SK-N-SH (cell line): ENCODE data around the gene NUP43. TPM values are rescaled to one million over a fixed set of nuclear protein-coding genes. Genes with fewer than 3 reads are reported as not detected.

ENCODE experiments used
- CTCF ChIA-PET: fragments of 300-600, 350-600 bp; formaldehyde crosslinking; extraction: SDS; loops from one replicate; lab custom pipeline; 2021; lab: Yijun Ruan, JAX
- POLR2A ChIA-PET: fragments of 350-600 bp; sonication (Branson Sonifier 250); formaldehyde crosslinking; extraction: SDS; loops from one replicate; lab custom pipeline; 2020; ENCODE audit warnings: antibody characterized with exemption, inconsistent platforms; lab: Yijun Ruan, JAX
- DNase-seq: peaks from one replicate; pipeline ENCODE4 v3.0.0; 2012
- H2AFZ ChIP-seq: fragments of 200-600 bp; sonication (generic); 2 replicates; pipeline ENCODE4 v1.8.1; 2016; ENCODE audit warnings: antibody characterized with exemption, mild to moderate bottlenecking, low read depth
- H3F3A ChIP-seq: fragments of 200-600 bp; sonication (generic); replicated peaks from 2 replicates; pipeline ENCODE3; 2016; ENCODE audit warnings: antibody characterized with exemption, mild to moderate bottlenecking; ENCODE audit not compliant: insufficient read depth
- H3K27ac ChIP-seq, 2 experiments: fragments of 200-500 bp in 1 of 2; fragments of 200-600 bp in 1 of 2; sonication (Bioruptor generic) in 1 of 2; sonication (generic), shearing (Covaris generic) in 1 of 2; 2 replicates each; pipeline versions ENCODE4 v1.5.1 to v1.6.1; 2014 to 2016; ENCODE audit warnings: low read depth in 2 of 2, inconsistent platforms in 1 of 2, low read length in 1 of 2, mild to moderate bottlenecking in 1 of 2, mixed read lengths in 1 of 2
- H3K27me3 ChIP-seq: fragments of 200-600 bp; sonication (generic), shearing (Covaris generic); 2 replicates; pipeline ENCODE4 v1.6.1; 2016; ENCODE audit warnings: mixed run types; ENCODE audit not compliant: insufficient read depth
- H3K36me3 ChIP-seq, 2 experiments: fragments of 200-500 bp in 1 of 2; fragments of 200-600 bp in 1 of 2; sonication (Bioruptor generic) in 1 of 2; sonication (generic) in 1 of 2; replicated peaks in 1 of 2; 2 replicates each; pipeline versions ENCODE3 to v1.5.1; 2014 to 2016; ENCODE audit warnings: low read length in 1 of 2, mild to moderate bottlenecking in 1 of 2; ENCODE audit not compliant: insufficient read depth in 2 of 2, control insufficient read depth in 1 of 2
- H3K4me1 ChIP-seq, 2 experiments: fragments of 200-500 bp in 1 of 2; fragments of 200-600 bp in 1 of 2; sonication (Bioruptor generic) in 1 of 2; sonication (generic), shearing (Covaris generic) in 1 of 2; 2 replicates each; pipeline versions ENCODE4 v1.5.1 to v1.6.1; 2014 to 2016; ENCODE audit warnings: low read depth in 1 of 2, low read length in 1 of 2, mixed run types in 1 of 2; ENCODE audit not compliant: insufficient read depth in 2 of 2, control insufficient read depth in 1 of 2
- H3K4me2 ChIP-seq: fragments of 200-600 bp; sonication (generic), shearing (Covaris generic); 2 replicates; pipeline ENCODE4 v1.6.1; 2017; ENCODE audit warnings: mixed run types
- H3K4me3 ChIP-seq, 2 experiments: fragments of 200-500 bp in 1 of 2; fragments of 200-600 bp in 1 of 2; sonication (Bioruptor generic) in 1 of 2; sonication (generic), shearing (Covaris generic) in 1 of 2; 2 replicates each; pipeline versions ENCODE4 v1.5.1 to v1.8.1; 2014 to 2016; ENCODE audit warnings: low read depth in 2 of 2, inconsistent platforms in 1 of 2, low read length in 1 of 2, mild to moderate bottlenecking in 1 of 2, mixed read lengths in 1 of 2, moderate library complexity in 1 of 2
- H3K79me2 ChIP-seq: fragments of 200-600 bp; sonication (generic); 2 replicates; pipeline ENCODE4 v1.8.1; 2017; ENCODE audit warnings: mild to moderate bottlenecking; ENCODE audit not compliant: insufficient read depth
- H3K9ac ChIP-seq: fragments of 200-600 bp; sonication (generic); 2 replicates; pipeline ENCODE4 v1.6.1; 2017; ENCODE audit warnings: mixed run types
- H3K9me2 ChIP-seq: fragments of 200-600 bp; sonication (generic); 2 replicates; pipeline ENCODE4 v1.6.1; 2017; ENCODE audit warnings: mixed run types
- H3K9me3 ChIP-seq: fragments of 200-600 bp; sonication (generic); 2 replicates; pipeline ENCODE4 v1.6.1; 2017; ENCODE audit warnings: mixed run types, mild to moderate bottlenecking, moderate library complexity
- H4K20me1 ChIP-seq: fragments of 200-600 bp; sonication (generic); 2 replicates; pipeline ENCODE4 v1.6.1; 2017; ENCODE audit warnings: mild to moderate bottlenecking, mixed run types; ENCODE audit not compliant: insufficient read depth
- CHD2 ChIP-seq: fragments of 150-350 bp; IDR thresholded peaks from 2 replicates; pipeline ENCODE4 v1.6.1; 2018; ENCODE audit warnings: low read length; ENCODE audit not compliant: partially characterized antibody
- ELF1 ChIP-seq: IDR thresholded peaks from 2 replicates; pipeline ENCODE4 v1.4.0; 2012
- EP300 ChIP-seq, 2 experiments: IDR thresholded peaks; 2 replicates each; pipeline versions ENCODE4 v1.4.0 to v1.6.1; 2012; ENCODE audit warnings: borderline replicate concordance in 1 of 2, low read depth in 1 of 2, low read length in 1 of 2
- EZH2phosphoT487 ChIP-seq: fragments of 200-600 bp; sonication (generic); IDR thresholded peaks from 2 replicates; pipeline ENCODE4 v1.6.1; 2017; ENCODE audit warnings: low read depth, mixed run types, mild to moderate bottlenecking, antibody characterized with exemption, moderate library complexity, borderline replicate concordance
- FOXJ3 ChIP-seq: sonication (generic); formaldehyde crosslinking; IDR thresholded peaks from 2 replicates; pipeline ENCODE4 v1.5.1; 2020; ENCODE audit warnings: mild to moderate bottlenecking, missing genetic modification reagents
- FOXM1 ChIP-seq: IDR thresholded peaks from 2 replicates; pipeline ENCODE4 v1.4.0; 2012; ENCODE audit warnings: low read depth, mild to moderate bottlenecking
- GABPA ChIP-seq: IDR thresholded peaks from 2 replicates; pipeline ENCODE4 v1.4.0; 2012; ENCODE audit warnings: low read depth, mild to moderate bottlenecking
- GATA2 ChIP-seq: sonication (generic); formaldehyde crosslinking; IDR thresholded peaks from 2 replicates; pipeline ENCODE4 v1.5.0; 2020; ENCODE audit warnings: mild to moderate bottlenecking, missing genetic modification reagents
- RFX5 ChIP-seq: IDR thresholded peaks from 2 replicates; pipeline ENCODE4 v1.6.1; 2012; ENCODE audit warnings: mild to moderate bottlenecking, improper control_type of control experiment, low read length
- SMC3 ChIP-seq: IDR thresholded peaks from 2 replicates; pipeline ENCODE4 v1.6.1; 2012; ENCODE audit warnings: low read depth, low read length, improper control_type of control experiment
- TAF1 ChIP-seq: IDR thresholded peaks from 2 replicates; pipeline ENCODE4 v1.6.1; 2012; ENCODE audit warnings: low read depth, mild to moderate bottlenecking, low read length, moderate library complexity, borderline replicate concordance
- TCF12 ChIP-seq: IDR thresholded peaks from 2 replicates; pipeline ENCODE4 v1.4.0; 2012
- WGBS: methylation state at CpG from one replicate; pipeline ENCODE4 v1.1.6; 2017; ENCODE audit warnings: low lambda C conversion rate; 5-methylcytosine and 5-hydroxymethylcytosine counted together
- polyA plus RNA-seq, 3 experiments: library from polyadenylated mRNA; depleted of rRNA; stranded (reverse); fragments of >200 nt; gene quantifications; 2 replicates each; pipeline ENCODE4 v1.2.3, GENCODE V29; 2012
- TF ChIP-seq, protein P1 (sequence below): IDR thresholded peaks from 2 replicates; pipeline ENCODE4 v1.4.0; 2012; ENCODE audit warnings: low read depth, borderline replicate concordance
- TF ChIP-seq, protein P2 (sequence below): fragments of 200-600 bp; sonication (generic); IDR thresholded peaks from 2 replicates; pipeline ENCODE4 v1.6.1; 2017; ENCODE audit warnings: antibody characterized with exemption, mild to moderate bottlenecking, moderate library complexity
- TF ChIP-seq, protein P3 (sequence below): fragments of 150-350 bp; IDR thresholded peaks from 2 replicates; pipeline ENCODE4 v1.6.1; 2016; ENCODE audit warnings: mild to moderate bottlenecking, low read depth, low read length
- TF ChIP-seq, protein P4 (sequence below): IDR thresholded peaks from 2 replicates; pipeline ENCODE4 v1.4.0; 2012; ENCODE audit warnings: low read depth

The NUP43 gene
- polyA plus RNA-seq, 1 of the 3 experiments (the other 2 are of a cell fraction): 10.1 TPM

DNA sequence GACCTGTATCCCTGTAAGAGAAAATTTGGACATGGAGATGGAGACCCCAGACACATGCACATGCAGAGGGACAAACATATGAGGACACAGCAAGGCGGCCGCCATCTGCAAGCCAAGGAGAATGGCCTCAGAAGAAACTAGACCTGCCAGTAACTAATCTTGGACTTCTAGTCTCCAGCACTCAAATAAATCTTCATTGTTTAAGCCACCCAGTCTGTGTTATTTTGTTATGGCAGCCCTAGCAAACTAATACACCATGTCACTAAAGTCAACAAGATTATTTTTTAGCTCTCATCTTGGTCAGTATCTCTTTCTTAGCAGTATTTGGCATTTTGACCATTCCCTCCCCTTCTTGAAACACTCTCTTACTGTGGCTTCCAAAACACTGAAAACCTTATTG lies 55.1 kb downstream of the NUP43 start:
- WGBS: 100% methylated on average over 2 of the region's 2 CpGs
- no peaks in the 10 kb centered on the region for H3K9me3 ChIP-seq
- peaks cover 76% of the 10 kb centered on the region for H3K79me2 ChIP-seq
- H3F3A ChIP-seq: peaks cover 1% of the 10 kb centered on the region
- ChIA-PET POLR2A (no interaction called here), CTCF (no interaction called here)
- H2AFZ ChIP-seq: no peak overlapping the region
- no peak overlapping the region for H3K9ac ChIP-seq
- H3K4me1 ChIP-seq: no peaks in the 10 kb centered on the region
- H4K20me1 ChIP-seq: no peaks in the 10 kb centered on the region; the same call in 1 of the 2 replicates
- no peak overlapping the region for H3K4me3 ChIP-seq
- DNase-seq: no peak
- no peak for TF ChIP-seq FOXJ3
- TF ChIP-seq, protein P1, sequence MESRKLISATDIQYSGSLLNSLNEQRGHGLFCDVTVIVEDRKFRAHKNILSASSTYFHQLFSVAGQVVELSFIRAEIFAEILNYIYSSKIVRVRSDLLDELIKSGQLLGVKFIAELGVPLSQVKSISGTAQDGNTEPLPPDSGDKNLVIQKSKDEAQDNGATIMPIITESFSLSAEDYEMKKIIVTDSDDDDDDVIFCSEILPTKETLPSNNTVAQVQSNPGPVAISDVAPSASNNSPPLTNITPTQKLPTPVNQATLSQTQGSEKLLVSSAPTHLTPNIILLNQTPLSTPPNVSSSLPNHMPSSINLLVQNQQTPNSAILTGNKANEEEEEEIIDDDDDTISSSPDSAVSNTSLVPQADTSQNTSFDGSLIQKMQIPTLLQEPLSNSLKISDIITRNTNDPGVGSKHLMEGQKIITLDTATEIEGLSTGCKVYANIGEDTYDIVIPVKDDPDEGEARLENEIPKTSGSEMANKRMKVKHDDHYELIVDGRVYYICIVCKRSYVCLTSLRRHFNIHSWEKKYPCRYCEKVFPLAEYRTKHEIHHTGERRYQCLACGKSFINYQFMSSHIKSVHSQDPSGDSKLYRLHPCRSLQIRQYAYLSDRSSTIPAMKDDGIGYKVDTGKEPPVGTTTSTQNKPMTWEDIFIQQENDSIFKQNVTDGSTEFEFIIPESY: no peak
- no peak for TF ChIP-seq TAF1
- no peak for TF ChIP-seq ELF1
- TF ChIP-seq, protein P2, sequence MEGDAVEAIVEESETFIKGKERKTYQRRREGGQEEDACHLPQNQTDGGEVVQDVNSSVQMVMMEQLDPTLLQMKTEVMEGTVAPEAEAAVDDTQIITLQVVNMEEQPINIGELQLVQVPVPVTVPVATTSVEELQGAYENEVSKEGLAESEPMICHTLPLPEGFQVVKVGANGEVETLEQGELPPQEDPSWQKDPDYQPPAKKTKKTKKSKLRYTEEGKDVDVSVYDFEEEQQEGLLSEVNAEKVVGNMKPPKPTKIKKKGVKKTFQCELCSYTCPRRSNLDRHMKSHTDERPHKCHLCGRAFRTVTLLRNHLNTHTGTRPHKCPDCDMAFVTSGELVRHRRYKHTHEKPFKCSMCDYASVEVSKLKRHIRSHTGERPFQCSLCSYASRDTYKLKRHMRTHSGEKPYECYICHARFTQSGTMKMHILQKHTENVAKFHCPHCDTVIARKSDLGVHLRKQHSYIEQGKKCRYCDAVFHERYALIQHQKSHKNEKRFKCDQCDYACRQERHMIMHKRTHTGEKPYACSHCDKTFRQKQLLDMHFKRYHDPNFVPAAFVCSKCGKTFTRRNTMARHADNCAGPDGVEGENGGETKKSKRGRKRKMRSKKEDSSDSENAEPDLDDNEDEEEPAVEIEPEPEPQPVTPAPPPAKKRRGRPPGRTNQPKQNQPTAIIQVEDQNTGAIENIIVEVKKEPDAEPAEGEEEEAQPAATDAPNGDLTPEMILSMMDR: no peak
- no peak for TF ChIP-seq GABPA
- TF ChIP-seq, protein P3, sequence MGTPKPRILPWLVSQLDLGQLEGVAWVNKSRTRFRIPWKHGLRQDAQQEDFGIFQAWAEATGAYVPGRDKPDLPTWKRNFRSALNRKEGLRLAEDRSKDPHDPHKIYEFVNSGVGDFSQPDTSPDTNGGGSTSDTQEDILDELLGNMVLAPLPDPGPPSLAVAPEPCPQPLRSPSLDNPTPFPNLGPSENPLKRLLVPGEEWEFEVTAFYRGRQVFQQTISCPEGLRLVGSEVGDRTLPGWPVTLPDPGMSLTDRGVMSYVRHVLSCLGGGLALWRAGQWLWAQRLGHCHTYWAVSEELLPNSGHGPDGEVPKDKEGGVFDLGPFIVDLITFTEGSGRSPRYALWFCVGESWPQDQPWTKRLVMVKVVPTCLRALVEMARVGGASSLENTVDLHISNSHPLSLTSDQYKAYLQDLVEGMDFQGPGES: no peak
- TF ChIP-seq GATA2 (CRISPR knock-in tag): no peak
- no peak for TF ChIP-seq EZH2phosphoT487
- no peak for TF ChIP-seq EP300 (IDR thresholded peaks at IDR 0.05; ENCODE audit: borderline replicate concordance in 1 of 2, low read depth in 1 of 2, low read length in 1 of 2)
- TF ChIP-seq SMC3: no peak
- TF ChIP-seq TCF12: no peak
- no peak for TF ChIP-seq CHD2
- no peak for TF ChIP-seq RFX5
- TF ChIP-seq, protein P4, sequence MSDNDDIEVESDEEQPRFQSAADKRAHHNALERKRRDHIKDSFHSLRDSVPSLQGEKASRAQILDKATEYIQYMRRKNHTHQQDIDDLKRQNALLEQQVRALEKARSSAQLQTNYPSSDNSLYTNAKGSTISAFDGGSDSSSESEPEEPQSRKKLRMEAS: no peak
- no peak for TF ChIP-seq FOXM1
- no peak overlapping the region for H3K27ac ChIP-seq
- no peak overlapping the region for H3K4me2 ChIP-seq
- peaks cover 12 to 34% of the 10 kb centered on the region in 2 experiments for H3K36me3 ChIP-seq
- no peaks in the 10 kb centered on the region for H3K9me2 ChIP-seq
- no peaks in the 10 kb centered on the region for H3K27me3 ChIP-seq
